GM12873 (cell line): ENCODE results near the gene ITGB6.

Experiments
- TF ChIP-seq, protein P1 (sequence below): IDR thresholded peaks from 2 replicates; pipeline ENCODE4 v1.5.1; 2012; ENCODE audit warnings: low read depth, mild to moderate bottlenecking, moderate library complexity, low read length, control low read depth; ENCODE audit not compliant: insufficient read depth; ENCODE audit errors: missing control alignments

Gene ITGB6

DNA sequence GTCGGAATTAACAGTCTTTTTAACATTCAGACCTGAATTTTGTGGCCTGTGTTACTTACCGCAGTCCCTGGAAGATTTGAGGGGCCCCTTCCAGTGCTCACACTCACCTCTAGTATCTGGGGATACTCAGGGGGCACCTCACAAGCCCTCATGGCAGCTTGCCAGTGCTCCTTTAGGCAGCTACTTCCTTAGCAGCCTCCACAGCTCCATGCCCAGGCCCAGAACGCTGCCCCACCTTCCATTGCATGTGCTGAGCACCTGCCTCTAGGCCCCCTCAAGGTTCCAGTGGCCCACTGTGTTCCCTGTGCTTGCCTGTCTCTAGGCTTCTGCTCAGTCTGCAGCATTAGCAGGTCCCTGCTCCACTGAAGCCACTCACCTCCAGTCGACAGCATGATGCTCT is 107.6 kb downstream of the ITGB6 start:
- TF ChIP-seq, protein P1, sequence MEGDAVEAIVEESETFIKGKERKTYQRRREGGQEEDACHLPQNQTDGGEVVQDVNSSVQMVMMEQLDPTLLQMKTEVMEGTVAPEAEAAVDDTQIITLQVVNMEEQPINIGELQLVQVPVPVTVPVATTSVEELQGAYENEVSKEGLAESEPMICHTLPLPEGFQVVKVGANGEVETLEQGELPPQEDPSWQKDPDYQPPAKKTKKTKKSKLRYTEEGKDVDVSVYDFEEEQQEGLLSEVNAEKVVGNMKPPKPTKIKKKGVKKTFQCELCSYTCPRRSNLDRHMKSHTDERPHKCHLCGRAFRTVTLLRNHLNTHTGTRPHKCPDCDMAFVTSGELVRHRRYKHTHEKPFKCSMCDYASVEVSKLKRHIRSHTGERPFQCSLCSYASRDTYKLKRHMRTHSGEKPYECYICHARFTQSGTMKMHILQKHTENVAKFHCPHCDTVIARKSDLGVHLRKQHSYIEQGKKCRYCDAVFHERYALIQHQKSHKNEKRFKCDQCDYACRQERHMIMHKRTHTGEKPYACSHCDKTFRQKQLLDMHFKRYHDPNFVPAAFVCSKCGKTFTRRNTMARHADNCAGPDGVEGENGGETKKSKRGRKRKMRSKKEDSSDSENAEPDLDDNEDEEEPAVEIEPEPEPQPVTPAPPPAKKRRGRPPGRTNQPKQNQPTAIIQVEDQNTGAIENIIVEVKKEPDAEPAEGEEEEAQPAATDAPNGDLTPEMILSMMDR, result no peak

DNA sequence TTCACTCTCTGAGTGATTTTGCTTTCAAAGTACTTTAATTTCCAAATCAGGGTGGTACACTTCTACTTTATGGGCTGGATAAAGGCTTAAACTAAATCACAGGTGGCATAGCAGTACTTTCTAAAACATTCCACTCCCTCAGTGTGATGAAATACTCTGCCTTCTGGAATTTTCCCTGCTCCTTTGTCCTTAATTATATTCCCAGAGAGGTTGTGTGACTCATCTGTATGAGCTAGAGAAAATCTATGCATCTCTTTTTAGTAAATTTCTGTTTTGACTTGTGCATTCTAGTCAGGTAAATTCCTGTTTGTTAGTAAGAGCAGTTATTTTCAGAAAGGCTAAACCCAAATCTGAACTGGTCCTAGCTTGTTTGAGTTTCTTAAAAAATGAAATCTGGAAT is 108.7 kb downstream of the ITGB6 start:
- TF ChIP-seq, protein P1, result no peak

DNA sequence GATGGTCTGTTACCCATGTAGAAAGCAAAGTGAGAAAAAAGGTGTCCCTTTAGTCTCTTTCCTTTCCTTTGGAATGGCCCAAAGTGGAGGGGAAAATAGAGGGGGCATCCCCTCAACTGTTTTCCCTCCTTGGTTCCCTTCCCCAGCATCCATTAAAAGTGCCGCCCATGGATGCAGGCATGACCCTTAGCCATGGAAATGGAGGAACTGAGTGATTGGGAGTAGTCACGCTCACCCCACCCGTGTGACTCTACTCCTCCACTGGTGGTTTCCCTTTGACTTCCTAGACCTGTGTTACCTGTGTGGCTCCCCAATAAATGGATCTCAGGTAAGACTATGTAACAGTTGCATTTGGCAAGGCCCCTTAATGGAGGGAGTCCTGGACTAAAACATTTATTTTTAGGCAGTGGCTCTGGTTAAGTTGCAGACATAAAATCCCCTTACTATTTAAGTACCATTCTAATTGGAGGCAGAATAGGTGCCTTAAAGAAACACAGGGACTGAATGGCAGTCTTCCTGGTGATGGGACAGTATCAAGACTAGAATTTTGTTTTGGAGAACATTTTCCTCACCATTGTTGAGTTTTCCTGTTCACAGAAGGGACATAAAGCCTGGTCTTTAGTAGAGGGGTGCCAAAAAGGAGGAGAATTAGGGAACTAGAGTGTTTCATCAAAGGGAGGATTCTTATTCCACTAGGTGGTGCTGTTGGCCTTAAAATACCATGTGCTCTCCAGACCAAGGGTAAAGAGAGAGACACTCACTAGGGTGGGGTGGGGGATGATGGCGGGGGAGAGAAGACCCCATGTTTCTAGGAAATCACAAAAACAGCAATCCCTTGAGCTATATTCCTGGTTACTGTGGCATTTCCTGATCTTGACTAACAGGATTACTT is 112.0 kb downstream of the ITGB6 start:
- TF ChIP-seq, protein P1, result peak; percentile 46

DNA sequence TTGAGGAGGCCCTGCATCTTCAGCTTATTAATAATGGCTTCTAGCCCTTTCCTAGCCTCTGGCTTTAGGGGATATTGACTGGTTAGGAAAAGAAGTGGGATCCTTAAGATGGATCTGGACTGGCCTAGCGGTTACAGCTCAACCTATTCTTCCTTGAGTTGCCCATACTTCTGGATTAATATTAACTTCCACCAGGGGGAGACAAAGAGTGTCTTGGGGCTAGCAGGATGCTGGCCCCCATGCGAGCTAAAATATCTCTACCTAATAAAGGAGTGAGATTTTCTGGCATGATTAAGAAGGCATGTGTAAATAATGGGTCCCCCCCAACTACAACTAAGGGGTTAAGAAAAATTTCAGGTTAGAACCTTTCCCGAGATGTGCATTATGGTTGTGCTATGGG is 114.4 kb downstream of the ITGB6 start:
- TF ChIP-seq, protein P1, result peak; percentile 22

DNA sequence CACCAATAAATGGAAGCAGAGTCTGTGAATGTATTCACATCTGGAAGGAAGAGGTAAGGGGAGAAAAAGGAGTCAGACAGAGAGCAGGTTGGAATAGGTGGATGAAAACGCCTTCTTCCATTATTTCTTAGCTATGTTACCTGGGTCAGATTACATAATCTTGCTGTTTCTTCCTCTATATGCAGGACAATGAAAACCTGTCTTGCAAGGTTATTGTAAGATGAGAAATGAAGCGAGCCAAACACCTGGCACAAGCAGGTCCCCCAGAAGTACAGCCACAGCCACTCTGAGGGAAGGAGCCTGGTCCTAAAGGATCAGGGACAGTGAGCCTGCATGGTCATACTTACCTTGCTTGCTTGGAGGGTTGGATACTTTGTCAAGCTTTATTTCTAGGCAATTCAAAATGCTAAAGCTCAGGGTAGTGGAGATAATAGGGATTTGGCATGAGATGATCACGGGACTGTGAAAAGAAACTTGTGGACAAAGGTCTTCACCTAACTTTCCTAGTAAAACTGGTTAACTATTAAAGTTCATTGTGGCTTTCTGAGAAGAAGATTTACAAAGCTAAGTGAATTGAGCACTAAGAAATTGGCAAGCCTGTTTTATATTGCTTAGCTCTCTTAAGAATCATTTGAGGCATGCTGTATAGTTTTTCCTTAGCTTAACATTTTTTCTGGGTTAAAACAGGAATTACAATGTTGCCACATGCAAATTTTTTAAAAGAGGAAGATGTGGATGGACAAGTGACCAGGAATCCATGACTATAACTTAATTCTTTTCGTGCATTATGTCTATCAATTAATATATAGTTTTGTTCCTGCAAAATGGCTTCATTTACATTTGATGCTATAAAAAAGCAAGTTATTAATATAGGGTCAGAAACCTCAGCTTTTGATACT is 121.9 kb downstream of the ITGB6 start:
- TF ChIP-seq, protein P1, result no peak

DNA sequence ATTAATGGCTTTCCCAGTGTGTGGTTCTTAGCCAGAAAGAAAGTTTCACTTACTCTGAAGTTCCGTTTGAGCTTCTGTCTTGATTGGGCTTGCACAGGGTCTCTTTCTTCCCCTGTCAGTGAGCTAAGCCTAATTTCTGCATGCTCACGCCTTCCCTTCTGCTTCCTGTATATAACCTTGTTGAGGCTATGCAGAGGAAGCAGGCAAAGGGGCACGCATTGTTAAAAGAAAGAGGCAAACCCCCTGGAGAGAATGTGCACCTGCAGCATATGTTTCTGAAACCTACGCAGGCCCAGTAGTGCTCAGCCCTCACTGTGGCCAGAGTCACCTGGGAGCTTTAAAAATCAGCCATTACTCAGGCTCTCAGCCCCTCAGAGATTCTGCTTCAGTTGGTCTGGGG is 123.2 kb downstream of the ITGB6 start:
- TF ChIP-seq, protein P1, result no peak

DNA sequence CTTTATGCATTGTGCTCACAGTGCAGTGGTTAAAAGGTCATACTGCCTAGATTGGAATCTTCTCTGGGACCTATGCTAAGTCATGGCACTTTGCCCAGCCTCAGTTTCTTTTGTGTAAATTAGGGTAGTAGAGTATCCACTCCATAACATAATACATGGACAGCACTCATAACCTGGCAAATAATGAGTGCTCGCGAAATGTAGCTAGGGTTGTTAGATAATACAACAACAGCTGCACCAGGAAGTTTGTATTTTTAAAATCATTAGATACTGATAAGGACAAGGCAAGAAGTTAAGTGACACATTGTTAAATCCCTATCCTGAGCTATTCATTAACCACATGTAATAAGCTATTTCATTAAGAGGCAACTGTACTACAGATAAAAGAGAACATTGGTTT is 123.8 kb downstream of the ITGB6 start:
- TF ChIP-seq, protein P1, result no peak
